Pancreas (tissue), 10 donors: ENCODE data around the gene KLC4. TPM values are rescaled to one million over a fixed set of nuclear protein-coding genes. Genes with fewer than 3 reads are reported as not detected.
A peak's percentile ranks its signal among the peaks of the same experiment; 100 is the strongest.

ENCODE experiments used
- ATAC-seq, 4 donors: fragments of 200-7000 bp; cut with Tn5 transposase; one replicate each; pipeline versions ENCODE4 v1.8.0 to v1.9.1; 2020; ENCODE audit warnings: mild to moderate bottlenecking in 4 of 4, moderate library complexity in 4 of 4
- DNase-seq, 6 donors: peaks; one replicate each; pipeline ENCODE4 v3.0.0-alpha.2; 2020
- FAIRE-seq: peaks from 2 replicates; lab custom pipeline; 2012; peaks lifted over from hg19 to GRCh38; lab: Jason Lieb, UNC
- H3K27ac ChIP-seq, 4 donors: fragments of 200-600 bp; sonication (generic); 1 replicate in 3 of 4; 2 replicates in 1 of 4; pipeline versions ENCODE4 v1.5.0 to v1.8.0; 2020
- H3K27me3 ChIP-seq, 4 donors: fragments of 200-600 bp; one replicate each; pipeline ENCODE4 v1.8.0; 2021
- H3K36me3 ChIP-seq, 3 donors: fragments of 200-600 bp; sonication (generic) in 1 of 3; one replicate each; pipeline versions ENCODE4 v1.5.0 to v1.8.0; 2020 to 2021
- H3K4me1 ChIP-seq, 3 donors: fragments of 200-600 bp; one replicate each; pipeline ENCODE4 v1.8.0; 2021
- H3K4me3 ChIP-seq, 4 donors: fragments of 200-600 bp; sonication (generic) in 2 of 4; one replicate each; pipeline versions ENCODE4 v1.5.0 to v1.8.0; 2020 to 2021
- H3K9me3 ChIP-seq, 4 donors: fragments of 200-600 bp; one replicate each; pipeline ENCODE4 v1.8.0; 2021
- CTCF ChIP-seq, 4 donors: fragments of 200-600 bp; sonication (generic) in 3 of 4; IDR thresholded peaks; one replicate each; pipeline versions ENCODE4 v1.5.0 to v1.8.0; 2021; ENCODE audit warnings: antibody characterized with exemption in 4 of 4
- WGBS, 2 donors: extraction: QIAGEN DNeasy Blood & Tissue Kit; methylation state at CpG; one replicate each; pipeline ENCODE4 v1.1.7; 2013; 5-methylcytosine and 5-hydroxymethylcytosine counted together
- intact Hi-C, 3 donors: fragments of 100-400 bp; cut with DNase I; formaldehyde crosslinking; loops; one replicate each; pipeline versions ENCODE4 v1.11.1 to v1.14.2; 2022
- polyA plus RNA-seq, 2 donors: library from polyadenylated mRNA; stranded (reverse); fragments of 200-250 nt; gene quantifications; one replicate each; pipeline ENCODE4 v1.2.3, GENCODE V29; 2013
- total RNA-seq, 6 donors: library from RNA; stranded (reverse); fragmentation: NEBNext Ultra II Directional in 4 of 6; extraction: Animal tissue kit (Norgen Biotek cat#: 25700) in 4 of 6; gene quantifications; one replicate each; pipeline versions ENCODE4 v1.2.1 to v1.2.4, GENCODE V29; 2021 to 2023
- donor health status: healthy with polysubstance abuse.
- donor health status: DM: no; HTN: no; CAD: no; lungs with moderate emphysema.
- donor health status: DM: no; HTN: no; CAD: no.
- donor health status: control.
- donor health status: control.
- donor health status: Bipolar disorder and iron deficiency.
- donor health status: DM: yes; HTN: yes; CAD: no.
- donor health status: DM: no; HTN: no; CAD: no.
- donor health status: DM: no; HTN: no; CAD: no.
- donor health status: DM: yes; HTN: yes; CAD: no.

The KLC4 gene
- total and polyA plus RNA-seq, 8 donors: 11.3 to 46.1 (median 16.4) TPM

GRCh38 chr6:43120101-43120763 is 60.8 kb downstream of the KLC4 start:
- H3K27ac ChIP-seq: no peak overlapping the region
- 85 to 89% methylated on average over 9 of the region's 9 CpGs for WGBS, 2 donors
- no peaks in the 10 kb centered on the region for H3K4me1 ChIP-seq
- intact Hi-C loops: no loop called here
- H3K36me3 ChIP-seq: no peaks in the 10 kb centered on the region
- no peak for ATAC-seq
- H3K9me3 ChIP-seq: no peaks in the 10 kb centered on the region
- no peak for DNase-seq
- TF ChIP-seq CTCF (IDR thresholded peaks at IDR 0.05): no peak
- H3K27me3 ChIP-seq: no peaks in the 10 kb centered on the region
- no peak for FAIRE-seq
- no peak overlapping the region for H3K4me3 ChIP-seq

- H3K27me3 ChIP-seq: no peaks in the 10 kb centered on the region
- DNase-seq (no peak), ATAC-seq (peak in 3 of 4 donors; percentile 19 to 62 (median 54)), FAIRE-seq (no peak)
- intact Hi-C loops: no loop called here
- WGBS, 2 donors: 77 to 89% methylated on average over 9 of the region's 9 CpGs
- H3K36me3 ChIP-seq: no peaks in the 10 kb centered on the region
- no peaks in the 10 kb centered on the region for H3K4me1 ChIP-seq
- no peak overlapping the region for H3K27ac ChIP-seq
- no peaks in the 10 kb centered on the region for H3K9me3 ChIP-seq
- H3K4me3 ChIP-seq: no peak overlapping the region
- no peak for TF ChIP-seq CTCF (IDR thresholded peaks at IDR 0.05)
These were observed 61.8 kb downstream of the KLC4 start for GRCh38 chr6:43120944-43121913.

GRCh38 chr6:43122146-43122545 is 62.7 kb downstream of the KLC4 start:
- H3K9me3 ChIP-seq: no peaks in the 10 kb centered on the region
- no peak for FAIRE-seq
- no peaks in the 10 kb centered on the region for H3K4me1 ChIP-seq
- no peak for TF ChIP-seq CTCF (IDR thresholded peaks at IDR 0.05)
- H3K36me3 ChIP-seq: no peaks in the 10 kb centered on the region
- intact Hi-C loops: no loop called here
- no peaks in the 10 kb centered on the region for H3K27me3 ChIP-seq
- no peak overlapping the region for H3K27ac ChIP-seq
- WGBS, 2 donors: 56 to 70% methylated on average over 2 of the region's 2 CpGs
- no peak overlapping the region for H3K4me3 ChIP-seq
- no peak for ATAC-seq
- DNase-seq: no peak

- H3K4me3 ChIP-seq: no peak overlapping the region
- DNase-seq: no peak
- WGBS, 2 donors: 78 to 84% methylated on average over 23 to 25 of the region's 25 CpGs
- no peaks in the 10 kb centered on the region for H3K27me3 ChIP-seq
- no peaks in the 10 kb centered on the region for H3K9me3 ChIP-seq
- peak in 1 of 4 donors; percentile 9 for ATAC-seq
- no peak for FAIRE-seq
- H3K27ac ChIP-seq: no peak overlapping the region
- TF ChIP-seq CTCF (IDR thresholded peaks at IDR 0.05): no peak
- H3K36me3 ChIP-seq: no peaks in the 10 kb centered on the region
- no peaks in the 10 kb centered on the region for H3K4me1 ChIP-seq
- intact Hi-C loops: no loop called here
These were observed 64.3 kb downstream of the KLC4 start for GRCh38 chr6:43123461-43124314.
